ENCODE results near the gene CTSD.

CTSD gene

DNA sequence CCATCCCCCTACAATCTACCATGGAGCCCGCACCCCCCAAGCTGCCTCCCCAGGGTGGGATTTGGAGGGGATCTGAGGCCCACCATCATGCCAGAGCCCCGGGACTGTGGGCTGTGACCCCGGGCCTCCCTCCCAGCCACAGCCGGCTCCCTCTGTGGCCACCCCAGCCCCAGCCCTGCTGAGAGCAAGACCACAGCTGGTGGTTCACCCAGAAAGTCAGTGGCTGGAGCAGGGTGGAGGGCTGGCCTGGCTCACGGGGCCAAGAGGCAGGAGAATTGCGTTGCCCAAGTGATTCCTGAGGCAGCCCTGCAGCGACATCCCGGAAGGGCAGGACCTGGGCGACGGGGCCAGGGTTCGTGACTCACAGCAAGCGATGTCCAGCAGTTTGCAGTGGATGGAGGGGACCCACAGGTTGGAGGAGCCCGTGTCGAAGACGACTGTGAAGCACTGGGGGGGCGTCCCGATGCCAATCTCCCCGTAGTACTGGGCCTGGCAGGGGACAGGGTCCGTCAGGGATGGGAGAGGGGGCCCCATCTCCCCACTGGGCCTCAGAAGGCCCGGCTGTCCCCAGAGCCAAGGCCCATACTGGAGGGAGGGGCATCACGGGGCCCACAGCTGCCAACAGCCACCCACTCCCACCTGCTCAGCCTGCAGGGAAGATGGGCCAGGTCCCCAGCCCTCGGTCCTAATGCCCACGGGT is 4.4 kb downstream of the CTSD start:
- TF ChIP-seq, protein P1, sequence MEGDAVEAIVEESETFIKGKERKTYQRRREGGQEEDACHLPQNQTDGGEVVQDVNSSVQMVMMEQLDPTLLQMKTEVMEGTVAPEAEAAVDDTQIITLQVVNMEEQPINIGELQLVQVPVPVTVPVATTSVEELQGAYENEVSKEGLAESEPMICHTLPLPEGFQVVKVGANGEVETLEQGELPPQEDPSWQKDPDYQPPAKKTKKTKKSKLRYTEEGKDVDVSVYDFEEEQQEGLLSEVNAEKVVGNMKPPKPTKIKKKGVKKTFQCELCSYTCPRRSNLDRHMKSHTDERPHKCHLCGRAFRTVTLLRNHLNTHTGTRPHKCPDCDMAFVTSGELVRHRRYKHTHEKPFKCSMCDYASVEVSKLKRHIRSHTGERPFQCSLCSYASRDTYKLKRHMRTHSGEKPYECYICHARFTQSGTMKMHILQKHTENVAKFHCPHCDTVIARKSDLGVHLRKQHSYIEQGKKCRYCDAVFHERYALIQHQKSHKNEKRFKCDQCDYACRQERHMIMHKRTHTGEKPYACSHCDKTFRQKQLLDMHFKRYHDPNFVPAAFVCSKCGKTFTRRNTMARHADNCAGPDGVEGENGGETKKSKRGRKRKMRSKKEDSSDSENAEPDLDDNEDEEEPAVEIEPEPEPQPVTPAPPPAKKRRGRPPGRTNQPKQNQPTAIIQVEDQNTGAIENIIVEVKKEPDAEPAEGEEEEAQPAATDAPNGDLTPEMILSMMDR (conservative IDR thresholded peaks at IDR 0.05): no peak
- no peak overlapping the region for H3K27ac ChIP-seq

DNA sequence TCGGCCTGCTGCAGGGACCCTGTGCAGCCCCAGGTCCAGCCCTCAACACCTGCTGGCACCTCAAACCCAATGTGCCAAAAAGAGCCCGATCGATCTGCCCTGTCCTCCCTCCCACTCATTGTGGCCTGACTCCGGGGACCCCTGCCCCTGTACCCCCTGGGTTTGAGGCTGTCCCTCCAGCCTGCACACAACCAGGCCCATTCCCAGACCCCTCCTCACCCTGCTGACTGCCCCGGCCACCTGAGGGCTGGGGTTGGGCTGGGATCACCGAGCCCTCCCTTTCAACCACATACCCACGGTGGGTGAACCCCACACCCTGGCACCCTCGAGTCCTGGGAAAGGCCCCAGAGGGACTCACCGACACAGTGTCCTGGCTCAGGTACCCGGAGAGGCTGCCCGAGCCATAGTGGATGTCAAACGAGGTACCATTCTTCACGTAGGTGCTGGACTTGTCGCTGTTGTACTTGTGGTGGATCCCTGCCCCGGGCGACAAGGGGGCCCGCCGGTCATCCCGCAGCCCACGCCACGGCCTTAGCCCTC is 5.0 kb downstream of the CTSD start:
- H3K27ac ChIP-seq: no peak overlapping the region
- TF ChIP-seq, protein P1 (conservative IDR thresholded peaks at IDR 0.05): no peak

DNA sequence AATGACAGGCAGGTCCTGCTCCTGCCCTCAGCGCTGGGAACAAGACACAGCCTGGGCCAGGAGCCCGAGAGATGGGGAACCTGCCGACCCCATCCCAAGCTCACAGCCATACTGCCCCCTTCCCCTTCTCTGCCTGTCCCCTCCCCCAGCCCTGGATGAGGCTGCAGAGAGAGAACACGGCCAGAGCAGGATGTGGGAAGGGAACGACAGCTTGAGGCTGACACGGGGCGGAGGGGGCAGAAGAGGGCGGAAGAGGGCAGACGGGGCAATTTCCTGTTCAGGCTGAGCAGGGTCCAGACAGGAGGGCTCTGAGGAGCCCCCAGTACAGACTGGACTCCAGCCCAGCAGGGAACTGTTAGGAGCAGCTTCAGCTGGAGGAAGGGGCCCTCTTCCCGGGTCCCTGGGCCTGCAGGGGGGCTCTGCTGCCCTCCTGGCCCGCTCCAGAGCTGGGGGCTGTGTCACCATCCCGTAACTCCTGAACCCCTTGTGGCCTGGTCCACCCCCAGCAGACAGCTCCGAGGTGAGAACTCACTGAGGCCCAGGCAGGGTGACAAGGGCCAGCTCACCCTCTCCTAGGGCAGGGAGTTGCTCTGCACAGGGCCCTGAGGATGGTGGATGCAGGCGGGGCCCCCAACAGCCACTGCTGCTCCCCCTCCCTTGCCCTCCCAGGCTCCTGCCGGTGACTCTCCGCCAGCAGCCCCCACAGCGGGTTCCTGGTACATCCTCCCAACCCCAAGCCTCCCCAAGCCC is 5.7 kb downstream of the CTSD start:
- no peak overlapping the region for H3K27ac ChIP-seq
- TF ChIP-seq, protein P1 (conservative IDR thresholded peaks at IDR 0.05): no peak

DNA sequence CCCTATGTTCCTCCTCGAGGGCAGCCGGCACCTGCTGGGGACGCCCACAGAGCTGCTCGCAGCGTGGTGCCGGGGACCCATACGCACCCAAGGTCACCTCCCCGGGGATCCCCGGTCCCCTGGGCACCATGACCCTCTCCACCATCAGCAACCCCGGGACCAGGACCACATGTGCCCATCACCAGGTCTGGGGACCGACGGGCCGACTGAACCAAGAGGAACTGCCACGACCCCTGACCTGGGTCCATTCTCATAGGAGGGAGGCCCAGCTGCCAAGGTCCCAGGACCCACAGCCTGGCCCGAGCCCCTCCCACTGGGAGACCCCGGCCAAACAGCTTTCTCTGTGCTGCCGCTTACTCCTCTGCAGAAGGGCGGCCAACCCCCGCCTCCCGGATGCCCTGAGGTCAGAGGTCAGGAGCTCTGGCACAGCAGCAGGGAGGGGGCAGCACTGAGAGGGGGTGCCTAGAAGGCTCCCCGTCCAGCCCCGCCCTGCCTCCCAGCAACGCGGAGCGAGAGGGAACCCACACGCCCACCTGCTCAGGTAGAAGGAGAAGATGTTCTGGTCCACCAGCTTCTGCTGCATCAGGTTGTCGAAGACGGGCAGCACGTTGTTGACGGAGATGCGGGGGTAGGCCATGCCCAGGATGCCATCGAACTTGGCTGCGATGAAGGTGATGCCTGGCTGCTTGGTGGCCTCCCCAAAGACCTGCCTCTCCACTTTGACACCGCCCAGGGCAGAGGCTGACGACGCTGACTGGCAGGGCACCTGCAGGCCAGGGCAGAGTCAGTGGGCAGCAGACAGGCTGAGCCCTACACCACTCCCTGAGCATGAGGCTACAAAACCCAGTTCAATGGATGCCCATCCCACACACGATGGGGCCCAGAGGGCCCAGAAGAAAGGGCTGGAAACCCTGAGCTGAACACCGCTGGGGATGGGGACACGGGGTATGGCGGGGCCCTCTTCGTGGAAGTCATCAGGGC is 6.6 kb downstream of the CTSD start:
- TF ChIP-seq, protein P1 (conservative IDR thresholded peaks at IDR 0.05): no peak
- H3K27ac ChIP-seq: no peak overlapping the region

DNA sequence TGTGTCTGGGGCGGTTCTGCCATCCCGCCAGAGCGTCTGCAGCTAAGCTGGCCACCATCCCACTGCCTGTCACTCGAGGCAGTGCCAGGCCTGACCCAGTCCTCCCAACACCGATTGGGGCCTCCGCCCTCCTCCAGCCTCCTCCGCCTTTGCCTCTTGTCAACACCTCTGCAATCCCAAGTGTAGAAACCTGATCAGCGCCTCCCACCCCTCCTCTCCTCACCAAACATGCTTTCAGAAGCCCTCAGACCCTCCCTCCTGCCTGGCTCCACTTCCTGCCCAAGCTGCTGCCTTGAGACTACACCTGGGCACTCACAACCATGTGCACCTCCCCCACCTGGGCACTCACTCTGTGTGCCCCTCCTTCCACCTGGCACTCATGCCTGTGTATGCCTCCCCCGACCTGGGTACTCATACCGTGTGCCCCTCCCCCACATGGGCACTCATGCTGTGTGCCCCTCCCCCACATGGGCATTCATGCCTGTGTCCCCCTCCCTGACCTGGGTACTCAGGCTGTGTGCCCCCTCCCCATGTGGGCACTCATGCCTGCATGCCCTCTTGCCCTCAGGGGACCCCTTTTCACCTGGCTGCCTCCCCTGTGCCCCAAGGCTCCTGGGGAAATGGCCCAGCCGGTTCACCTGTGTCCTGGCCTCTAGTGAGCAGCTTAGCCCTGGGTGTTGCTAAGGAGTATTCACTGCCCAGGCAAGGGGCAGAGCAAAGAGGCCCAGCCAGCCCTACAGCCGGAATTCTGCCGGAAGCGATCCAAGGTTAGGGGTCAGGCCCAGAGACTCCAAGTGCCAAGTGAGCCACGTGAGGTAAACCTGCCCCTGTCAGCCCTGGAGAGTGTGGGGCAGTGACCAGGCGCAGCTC is 7.8 kb downstream of the CTSD start:
- TF ChIP-seq, protein P1 (conservative IDR thresholded peaks at IDR 0.05): no peak
- no peak overlapping the region for H3K27ac ChIP-seq

DNA sequence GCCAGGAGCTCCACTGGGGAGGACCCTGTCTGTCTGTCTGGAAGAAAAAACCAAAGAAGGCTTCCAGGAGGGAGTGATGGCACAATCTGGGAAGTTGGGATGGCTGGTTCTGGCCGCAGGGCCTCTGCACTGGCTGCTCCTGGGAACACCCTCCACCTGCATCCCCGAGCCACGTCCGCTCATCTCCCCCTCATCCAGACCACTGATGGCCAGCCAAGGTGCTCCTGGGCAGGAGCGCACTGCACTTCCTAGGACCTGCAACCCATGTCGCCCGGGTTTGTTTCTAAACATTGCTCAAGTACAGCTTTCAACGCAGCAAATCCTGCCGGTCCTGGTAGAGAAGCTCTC is 8.4 kb downstream of the CTSD start:
- TF ChIP-seq, protein P1 (conservative IDR thresholded peaks at IDR 0.05): no peak
- no peak overlapping the region for H3K27ac ChIP-seq
